HG02943 (cell line): ENCODE data around the gene ALG11.

Experiments
- ATAC-seq: cut with Tn5 transposase; IDR thresholded peaks from one replicate; pipeline ENCODE4 v1.9.1; 2021; ENCODE audit warnings: mild to moderate bottlenecking, low read depth, moderate library complexity; ENCODE audit not compliant: unreplicated experiment

Gene ALG11

DNA sequence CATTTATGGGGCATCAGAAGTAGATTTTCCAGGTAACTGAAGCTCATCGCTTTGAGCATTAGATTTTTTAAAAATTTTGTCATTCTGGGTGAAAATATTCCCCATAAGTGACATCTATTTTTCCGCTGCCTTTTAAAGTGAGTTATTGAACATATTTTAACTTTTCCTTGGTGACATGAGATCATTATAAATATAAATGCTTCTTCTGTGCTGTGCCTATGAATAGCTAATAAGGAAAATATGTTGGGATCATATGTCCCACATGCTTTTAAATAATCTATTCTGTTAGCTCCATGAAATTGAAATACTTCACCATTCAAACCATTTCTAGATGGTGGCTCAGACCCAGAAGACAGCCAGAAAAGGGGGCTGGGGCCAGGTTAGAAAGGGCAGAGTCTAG is 15.0 kb upstream of the ALG11 start:
- ATAC-seq = no peak

DNA sequence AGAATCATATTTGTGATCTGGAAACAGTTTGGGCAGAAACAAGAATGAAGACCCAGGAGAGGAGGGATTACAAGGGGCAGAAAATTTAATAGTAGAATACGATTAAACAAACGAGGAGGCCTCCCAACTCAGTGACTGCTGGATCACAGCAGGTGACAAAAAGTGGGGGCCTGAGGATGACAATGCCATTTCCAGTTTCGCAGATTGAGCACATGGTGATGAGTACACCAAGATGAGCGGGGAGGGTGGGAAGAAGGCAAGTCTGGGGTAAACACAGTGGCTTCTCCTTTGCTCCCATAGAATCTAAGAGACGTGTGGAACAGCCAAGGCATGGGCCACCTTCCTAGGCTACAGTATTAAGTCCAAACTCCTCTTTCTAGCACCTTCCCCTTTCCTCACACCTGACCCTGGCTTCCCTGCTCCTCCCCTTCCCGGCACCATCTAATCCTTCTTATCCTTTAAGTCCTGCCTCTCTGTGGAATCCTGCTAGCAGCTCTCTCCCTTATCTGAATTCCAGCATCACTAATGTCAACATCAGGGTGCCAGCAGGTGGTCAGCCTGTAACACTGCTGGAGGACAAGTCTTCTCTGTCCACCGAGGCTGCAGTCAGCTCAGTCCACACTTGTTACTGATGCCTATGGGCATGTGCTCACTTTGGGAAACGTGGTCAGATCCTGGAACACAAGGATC is 14.4 kb upstream of the ALG11 start:
- ATAC-seq = no peak

DNA sequence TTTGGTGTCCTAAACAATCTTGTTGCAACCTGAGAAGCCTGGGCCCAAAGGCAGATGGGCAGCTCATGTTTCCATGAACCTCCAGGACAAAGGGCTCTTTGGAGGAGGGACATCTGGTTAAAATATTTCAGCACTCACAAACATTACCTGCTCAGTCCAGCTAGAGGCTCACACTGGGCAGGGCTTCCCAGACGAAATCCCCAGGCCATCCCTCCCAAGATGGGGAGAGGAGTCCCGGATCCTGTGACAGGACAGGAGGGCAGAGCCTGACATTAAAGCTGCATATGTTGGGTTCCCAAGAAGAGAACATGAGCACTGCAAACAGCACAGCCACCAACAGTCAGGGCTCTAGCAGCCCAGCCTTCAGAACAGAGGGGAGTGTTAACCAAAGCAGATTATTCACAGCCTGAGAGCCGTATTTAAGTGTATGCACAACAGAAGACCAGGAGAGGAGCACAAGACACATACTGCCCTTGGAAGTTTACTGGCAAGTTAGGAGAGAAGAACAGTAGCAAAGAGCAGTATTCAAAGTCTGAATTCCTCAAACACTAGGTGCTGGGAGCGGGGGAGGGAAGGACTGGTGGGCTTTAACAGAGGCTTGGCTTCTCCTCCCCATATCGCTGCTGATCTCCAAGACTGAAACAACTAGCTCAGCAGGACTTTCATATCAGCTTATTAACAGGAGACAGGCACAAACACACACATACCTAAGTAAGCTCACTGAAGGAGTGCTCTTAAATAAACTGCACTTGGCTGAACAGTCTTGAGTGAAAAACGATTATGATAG is 13.3 kb upstream of the ALG11 start:
- no peak for ATAC-seq

DNA sequence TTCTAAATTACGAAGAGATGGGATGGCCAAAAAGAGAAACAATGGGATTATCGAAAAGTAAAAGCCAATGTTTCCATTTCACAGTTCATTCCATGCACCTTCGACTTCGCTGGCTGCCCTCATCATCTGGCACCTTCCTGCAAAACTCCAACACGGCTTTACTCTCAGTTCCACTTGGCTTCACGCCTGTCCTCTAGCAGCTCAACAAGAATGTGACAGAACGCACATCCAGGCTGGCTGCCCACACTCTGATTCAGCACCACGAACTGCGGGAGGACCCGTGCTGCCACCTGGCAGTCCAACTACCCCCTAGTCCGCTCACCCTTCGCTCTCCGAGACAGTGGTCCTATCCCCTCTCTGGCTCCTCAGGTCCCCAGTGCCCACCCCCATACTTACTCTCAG is 12.7 kb upstream of the ALG11 start:
- ATAC-seq = no peak

DNA sequence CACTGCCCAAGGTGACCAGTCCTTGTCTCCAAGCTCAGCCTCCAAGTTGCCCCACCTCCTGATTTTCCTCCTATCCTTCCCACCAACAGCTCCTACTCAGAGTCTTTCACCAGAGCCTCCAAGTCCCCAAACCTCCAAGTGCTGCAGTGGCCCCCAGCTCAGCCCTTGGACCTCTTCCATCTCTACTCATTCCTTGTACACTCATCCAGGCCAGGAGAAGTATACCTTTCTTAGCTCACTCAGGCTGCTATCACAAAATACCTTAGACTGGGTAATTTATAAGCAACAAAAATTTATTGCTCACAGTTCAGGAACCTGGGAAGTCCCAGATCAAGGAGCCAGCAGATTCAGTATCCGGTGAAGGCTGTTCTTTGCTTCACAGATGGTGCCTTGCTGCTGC is 12.3 kb upstream of the ALG11 start:
- ATAC-seq = no peak

DNA sequence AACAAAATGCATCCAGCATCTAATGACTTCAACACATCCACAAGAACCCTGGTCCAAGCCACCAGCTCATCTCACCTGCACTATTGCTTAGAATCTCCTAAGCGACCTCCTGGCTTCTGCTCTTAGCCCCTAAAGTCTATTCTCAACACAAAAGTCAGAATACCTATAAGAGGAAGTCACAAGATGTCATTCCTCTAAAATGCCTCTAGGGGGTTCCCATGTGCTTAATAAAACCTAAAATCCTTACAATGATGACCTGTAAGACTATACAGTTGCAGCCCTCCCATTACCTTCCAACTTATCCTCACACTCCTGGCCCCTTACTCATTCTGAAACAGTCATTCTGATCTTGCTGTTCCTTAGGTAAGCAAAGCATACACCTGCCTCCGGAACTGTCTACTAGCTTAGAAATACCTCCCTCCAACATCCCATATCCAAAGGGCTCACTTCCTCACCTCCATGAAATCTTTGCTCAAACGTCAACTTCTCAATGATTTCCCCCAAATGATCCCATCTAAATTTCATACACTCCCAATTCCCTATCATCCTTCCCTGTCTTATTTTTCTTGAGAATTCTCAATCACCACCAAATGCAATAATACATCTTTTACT is 11.0 kb upstream of the ALG11 start:
- no peak for ATAC-seq

DNA sequence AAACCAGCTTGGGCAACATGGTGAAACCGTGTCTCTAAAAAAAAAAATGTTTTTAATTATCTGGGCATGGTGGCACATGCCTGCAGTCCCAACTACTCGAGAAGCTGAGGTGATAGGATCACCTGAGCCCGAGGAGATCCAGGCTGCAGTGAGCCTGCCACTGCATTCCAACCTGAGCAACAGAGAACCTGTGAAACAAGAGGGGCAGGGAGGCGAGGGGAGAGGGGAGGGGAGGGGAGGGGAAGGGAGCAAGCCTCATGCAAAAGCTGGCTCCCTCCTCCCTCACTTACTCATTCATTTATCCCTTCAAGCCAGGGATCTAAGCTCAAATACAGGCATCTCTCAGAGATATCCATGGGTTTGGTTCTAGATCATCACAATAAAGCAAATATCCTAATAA is 9.8 kb upstream of the ALG11 start:
- ATAC-seq = no peak

DNA sequence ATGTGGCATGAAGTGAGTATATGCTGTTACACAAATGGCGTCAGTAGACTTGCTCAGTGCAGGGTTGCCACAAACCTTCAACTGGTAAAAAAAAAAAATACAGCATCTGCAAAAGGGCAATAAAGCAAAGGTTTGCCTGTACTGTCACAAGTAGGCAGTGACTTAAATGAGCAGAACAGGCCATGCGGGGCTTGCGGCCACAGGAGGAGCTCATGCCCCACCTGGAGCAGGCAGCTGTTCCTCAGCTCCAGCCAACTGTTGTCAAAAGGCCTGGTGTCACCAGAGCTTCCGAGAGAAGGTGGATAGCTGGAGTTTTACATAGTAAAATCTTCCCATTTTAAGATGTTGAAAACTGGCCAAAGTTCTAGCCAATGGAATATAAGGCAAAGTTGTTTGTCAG is 8.7 kb upstream of the ALG11 start:
- no peak for ATAC-seq

DNA sequence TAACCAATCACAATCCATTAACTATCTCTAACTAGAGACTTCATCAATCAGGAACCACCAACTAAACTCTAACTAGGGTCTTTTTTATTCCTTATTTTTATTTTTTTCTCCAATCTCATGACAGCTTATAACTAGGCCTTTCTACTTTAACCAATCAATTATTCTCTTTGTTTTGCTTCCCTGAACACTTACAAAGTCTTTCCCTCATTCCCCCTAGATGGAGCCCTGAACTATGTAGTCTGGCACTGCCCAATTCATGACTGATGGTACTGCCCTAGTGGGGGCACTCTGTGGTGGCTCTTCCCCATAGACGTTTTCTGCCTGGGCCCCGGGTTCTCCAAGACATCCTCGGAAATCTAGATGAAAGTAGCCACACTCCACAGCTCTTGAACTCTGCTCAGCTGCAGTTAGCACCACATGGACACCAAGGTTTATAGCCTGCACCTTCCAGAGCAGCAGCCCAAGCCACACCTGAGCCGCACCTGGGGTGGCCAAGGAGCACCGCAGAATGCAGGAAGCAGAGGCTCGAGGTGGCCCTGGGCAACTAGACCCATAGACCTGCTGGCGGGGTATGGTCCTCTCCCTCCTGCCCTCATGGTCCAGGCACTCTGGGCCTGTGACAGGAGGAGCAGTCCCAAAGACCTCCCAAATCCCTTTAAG is 7.6 kb upstream of the ALG11 start:
- ATAC-seq = no peak

DNA sequence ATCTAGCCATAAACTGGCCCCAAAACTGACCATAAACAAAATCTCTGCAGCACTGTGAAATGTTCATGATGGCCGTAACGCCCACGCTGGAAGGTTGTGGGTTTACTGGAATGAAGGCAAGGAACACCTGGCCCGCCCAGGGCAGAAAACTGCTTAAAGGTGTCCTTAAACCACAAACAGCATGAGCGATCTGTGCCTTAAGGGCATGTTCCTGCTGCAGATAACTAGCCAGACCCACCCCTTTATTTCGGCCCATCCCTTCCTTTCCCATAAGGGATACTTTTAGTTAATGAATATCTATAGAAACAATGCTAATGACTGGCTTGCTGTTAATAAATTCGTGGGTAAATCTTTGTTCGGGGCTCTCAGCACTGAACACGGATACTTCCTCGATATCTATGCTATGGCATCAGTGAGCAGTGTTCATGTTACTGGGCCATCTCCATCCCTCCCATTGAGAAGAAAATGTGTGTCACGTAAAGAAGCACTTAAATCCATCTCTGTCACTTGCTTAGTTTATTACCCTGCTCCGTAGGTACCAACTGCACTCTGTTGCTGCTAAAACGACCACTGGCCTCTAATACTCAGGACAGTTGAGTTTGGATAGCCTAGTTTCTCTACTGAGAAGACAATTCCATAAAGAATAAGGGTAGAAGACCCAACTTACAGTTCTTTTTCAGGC is 6.2 kb upstream of the ALG11 start:
- no peak for ATAC-seq

DNA sequence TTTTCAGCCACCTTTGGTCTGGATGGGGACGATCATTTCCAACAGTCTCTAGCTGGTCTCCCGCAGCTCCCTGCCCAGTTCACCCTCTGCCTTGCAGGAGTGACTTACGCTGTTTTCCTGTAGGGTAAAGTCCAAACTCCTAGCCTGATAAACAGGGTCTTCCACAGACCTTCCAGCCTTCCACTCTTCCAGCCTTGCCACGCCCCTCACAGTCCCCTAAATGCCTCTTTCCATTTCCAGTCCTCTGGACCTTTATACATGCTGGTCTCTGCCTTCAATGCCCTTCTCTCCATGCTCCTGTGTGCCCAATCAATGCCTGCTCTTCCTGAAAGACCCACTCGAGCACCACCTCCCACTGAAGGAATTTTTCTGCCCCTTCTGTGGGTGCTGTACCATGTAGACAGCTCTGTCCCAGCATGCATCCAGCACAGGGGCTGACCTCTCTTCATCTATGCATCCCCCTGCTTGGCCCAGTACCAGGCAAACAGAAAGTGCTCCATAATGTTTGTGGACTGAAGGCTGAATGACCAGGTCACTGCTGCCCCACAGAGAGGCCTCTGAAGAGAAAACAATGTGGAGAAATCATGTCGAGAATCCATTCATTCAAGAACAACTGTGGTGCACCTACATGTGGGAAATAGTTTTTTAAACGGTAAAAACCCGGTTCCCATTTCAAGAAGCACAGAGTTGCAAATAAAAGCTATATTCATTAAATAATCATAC is 5.5 kb upstream of the ALG11 start:
- ATAC-seq = no peak

DNA sequence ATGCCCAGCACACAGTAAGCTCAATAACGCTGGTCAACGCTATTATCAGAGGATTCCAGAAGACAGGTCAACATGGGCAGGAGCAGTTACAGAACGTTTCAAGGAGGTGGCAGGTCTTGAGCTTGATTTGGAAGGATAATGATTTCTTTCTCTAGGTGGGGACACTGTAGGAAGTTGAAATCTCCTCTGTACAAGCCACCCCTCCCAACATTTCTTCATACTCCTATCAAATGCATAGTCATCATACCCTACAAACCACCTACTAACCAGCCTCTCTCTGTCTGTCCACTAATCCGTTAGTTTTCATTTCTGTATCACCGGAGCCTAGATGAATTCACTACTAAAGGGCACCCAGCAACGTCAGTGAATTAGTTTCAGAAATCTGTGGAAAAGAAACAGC is 2.3 kb upstream of the ALG11 start:
- ATAC-seq = no peak

DNA sequence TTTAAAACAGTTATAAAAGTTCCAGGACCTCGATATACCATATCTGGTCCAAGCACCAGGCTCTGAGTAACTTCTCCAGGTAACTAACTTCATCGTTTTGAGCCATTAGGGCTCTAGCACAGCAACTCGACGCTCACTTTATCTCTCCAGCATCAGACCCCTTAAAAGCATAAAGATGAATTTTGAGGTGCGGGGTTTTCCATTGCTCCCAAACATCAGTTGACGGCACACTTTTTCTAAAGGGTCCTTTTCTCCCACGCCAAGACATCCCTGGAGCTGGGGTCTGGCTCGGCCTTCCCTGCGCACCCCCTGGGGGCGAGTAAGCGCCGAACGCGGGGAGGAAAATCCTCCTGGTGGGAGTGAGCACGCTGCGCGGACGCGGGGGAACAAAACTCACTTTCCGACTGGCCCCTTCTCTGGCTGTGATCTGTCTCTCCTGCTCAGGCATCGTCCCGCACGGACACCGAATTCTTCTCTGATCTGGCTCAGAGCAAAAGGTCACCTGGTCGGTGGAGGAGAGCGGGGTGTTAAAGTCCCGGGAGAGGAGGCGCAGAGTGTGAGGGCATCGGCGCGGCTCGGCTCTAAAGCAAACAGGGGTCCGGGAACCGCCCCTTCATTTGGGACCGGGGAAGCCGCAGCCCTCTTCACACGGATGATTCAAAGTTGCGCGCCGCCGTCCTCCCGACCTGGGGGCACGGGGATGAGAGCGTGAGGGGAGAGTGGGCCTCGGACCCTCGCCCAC is 1.1 kb upstream of the ALG11 start, which contains the start of gene ATP7B:
TSS of gene ATP7B (minus strand) at position 561 of the 742 bp plus-strand sequence. CDS start at position 448, 113 bp downstream.
- peak; percentile 12 for ATAC-seq

DNA sequence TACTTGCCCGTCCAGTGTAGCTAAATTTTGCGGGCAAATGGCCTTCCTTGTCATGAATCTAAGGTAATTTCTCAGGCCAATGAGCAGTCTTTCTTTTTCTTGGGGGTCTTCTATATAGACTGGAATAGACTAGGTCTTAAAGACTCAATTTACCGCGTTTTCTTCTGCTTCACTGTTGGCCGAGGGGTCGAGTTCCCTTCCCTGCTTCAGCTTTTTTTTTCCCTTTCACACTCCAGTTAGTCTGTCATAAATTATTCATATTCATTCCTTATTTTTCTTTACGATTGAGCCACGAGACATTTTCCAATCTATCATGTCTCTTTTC is 276 bp downstream of the ALG11 start:
- no peak for ATAC-seq

DNA sequence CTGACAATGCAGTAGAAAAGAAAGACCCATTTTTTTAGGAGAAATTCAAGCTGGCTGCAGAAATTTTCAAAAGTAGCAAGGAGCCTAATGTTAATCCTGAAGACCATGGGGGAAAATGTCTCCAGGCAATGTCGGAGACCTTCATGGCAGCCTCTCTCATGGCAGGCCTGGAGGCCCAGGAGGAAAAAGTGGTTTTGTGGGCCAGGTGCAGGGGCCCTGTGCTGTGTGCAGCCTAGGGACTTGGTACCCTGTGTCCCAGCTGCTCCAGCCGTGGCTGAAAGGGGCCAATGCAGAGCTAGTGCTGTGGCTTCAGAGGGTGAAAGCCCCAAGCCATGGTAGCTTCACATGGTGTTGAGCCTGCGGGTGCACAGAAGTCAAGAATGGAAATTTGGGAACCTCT is 4.1 kb downstream of the ALG11 start:
- ATAC-seq = no peak

DNA sequence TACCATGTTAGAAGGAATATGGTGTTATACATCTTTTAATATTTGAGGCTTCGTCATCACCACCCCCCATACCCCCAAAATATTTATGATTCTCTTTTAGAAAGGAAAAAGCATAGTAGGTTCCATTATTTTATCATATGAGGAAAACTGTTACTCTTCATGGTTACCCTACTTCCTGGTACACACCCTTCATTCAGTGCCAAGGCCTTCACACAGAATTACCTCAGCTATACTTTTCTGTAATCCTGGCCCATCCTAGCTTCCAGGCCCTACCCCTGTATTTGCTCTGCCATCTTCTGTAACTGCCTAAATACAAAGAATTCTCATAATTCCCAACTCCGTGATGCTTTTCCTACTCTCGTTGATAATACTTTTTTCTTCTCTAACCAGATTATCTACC is 8.0 kb downstream of the ALG11 start:
- no peak for ATAC-seq

DNA sequence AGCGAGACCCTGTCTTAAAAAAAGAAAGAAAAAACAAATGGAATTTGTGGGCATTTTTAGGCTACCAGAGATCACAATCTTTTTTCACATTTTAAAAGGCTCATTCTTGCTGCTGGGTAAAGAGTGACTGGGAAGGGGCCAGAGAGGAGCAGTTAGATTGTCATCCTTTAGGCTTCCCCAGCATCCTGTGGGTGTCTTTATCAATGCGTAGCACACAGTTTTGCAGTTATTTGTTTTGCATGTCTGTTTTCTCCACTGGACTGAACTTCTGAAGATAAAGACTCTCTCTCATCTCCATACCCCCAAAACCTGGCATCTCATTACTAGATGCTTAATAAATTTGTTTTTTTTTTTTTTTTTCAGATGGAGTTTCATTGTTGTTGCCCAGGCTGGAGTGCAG is 10.2 kb downstream of the ALG11 start:
- ATAC-seq = no peak

DNA sequence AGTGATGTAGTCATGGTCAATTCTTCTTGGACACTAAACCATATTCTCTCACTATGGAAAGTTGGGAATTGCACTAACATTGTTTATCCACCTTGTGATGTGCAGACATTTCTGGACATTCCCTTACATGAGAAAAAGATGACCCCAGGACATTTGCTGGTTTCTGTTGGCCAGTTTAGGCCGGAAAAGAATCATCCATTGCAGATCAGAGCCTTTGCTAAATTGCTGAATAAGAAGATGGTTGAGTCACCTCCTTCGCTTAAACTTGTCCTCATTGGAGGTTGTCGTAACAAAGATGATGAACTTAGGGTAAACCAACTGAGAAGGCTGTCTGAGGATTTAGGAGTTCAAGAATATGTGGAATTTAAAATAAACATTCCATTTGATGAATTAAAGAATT is 12.3 kb downstream of the ALG11 start, which contains the start of gene UTP14C:
TSS of gene UTP14C (plus strand) at position 211 of the 400 bp plus-strand sequence. CDS start 4,114 bp downstream, outside the sequence.
- no peak for ATAC-seq
